Ecto neural progenitor cell (in vitro differentiated cells): ENCODE measurements around the gene CD58.
"Not testable (repeated sequence)": the region's sequence is repeated elsewhere in the genome, so short reads cannot be mapped to it uniquely, and the experiment has no call there.

Experiments
- DNase-seq: peaks from one replicate; pipeline ENCODE4 v3.0.0-alpha.2; 2018; ENCODE audit warnings: low spot score

Gene CD58

DNA sequence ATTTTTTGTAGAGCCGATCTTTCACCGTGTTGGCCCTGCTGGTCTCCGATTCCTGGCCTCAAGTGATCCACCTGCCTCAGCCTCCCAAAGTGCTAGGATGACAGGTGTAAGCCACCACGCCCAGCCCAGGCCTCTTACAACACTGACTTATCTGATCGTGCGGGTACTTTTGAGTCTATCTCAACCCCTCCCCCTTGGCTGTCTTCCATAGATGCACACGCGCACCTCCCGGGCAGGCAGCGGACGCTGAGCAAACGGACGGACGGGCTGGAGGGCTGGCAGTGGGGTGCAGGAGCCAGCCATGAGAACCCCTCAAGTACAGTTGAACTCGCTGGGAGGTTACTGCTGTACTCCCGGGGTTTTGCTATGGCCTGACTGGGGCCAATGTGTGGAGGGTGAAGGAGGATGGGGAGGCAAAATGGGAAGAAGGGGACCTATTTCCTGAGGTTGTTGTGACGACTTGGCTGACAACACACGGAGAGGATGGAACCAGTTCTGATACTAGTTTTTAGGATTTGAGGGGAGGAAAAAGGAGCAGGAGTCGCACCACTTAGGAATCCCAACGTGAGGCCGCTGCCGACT is 959 bp downstream of the CD58 start:
- no peak for DNase-seq

DNA sequence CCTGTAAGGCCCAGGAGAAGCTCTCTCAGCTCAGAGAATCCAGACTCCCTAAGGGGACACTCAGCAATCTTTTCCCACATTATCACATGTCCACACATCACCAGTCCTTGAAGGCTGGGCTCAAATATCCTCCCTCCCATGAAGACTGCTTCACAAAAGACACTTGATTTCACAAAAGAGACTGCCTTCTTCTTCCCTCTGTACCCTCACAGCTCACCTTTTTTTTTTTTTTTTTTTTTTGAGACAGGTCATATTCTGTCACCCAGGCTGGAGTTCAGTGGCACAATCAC is 1.5 kb downstream of the CD58 start:
- DNase-seq: no peak

GRCh38 chr1:116568662-116569380 is 2.0 kb downstream of the CD58 start:
- DNase-seq: no peak

- no peak for DNase-seq
These were observed 2.8 kb downstream of the CD58 start for GRCh38 chr1:116567790-116568661.

DNA sequence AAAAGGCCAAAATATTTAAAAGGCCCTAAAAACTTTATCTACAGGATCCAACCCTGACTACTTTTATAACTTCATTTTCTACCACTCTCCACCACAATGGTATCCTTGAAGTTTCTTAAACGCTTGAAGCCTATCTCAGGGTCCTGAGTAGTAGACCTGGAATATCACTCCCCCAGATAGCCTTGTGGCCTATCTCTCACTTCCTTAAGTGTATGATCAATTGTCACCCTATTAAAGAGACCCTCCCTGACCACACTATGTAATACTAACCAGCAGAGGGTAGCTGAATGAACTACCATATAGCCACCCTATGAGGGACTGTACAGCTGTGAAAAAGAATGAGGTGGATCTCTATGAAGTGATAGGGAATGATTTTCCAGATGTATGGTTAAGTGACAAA is 5.6 kb downstream of the CD58 start:
- DNase-seq: no peak

DNA sequence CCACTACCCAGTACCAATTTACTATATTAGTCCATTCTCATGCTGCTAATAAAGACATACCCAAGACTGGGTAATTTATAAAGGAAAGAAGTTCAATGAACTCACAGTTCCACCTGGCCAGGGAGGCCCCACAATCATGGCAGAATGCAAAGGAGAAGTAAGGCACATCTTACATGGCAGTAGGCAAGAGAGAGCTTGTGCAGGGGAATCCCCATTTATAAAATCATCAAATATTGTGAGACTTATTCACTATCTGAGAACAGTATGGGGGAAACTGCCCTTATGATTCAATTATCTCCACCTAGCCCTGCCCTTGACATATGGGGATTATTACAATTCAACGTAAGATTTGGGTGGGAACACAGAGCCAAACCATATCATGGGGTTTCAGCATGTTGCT is 6.4 kb downstream of the CD58 start:
- DNase-seq: no peak

GRCh38 chr1:116562465-116562864 is 8.4 kb downstream of the CD58 start:
- DNase-seq: not testable (repeated sequence)

GRCh38 chr1:116561563-116561962 is 9.3 kb downstream of the CD58 start:
- no peak for DNase-seq

GRCh38 chr1:116560704-116561490 is 9.9 kb downstream of the CD58 start:
- DNase-seq: no peak

- DNase-seq: no peak
These were observed 11.5 kb downstream of the CD58 start for GRCh38 chr1:116559304-116559761.

- no peak for DNase-seq
These were observed 12.3 kb downstream of the CD58 start for GRCh38 chr1:116558571-116558970.

- no peak for DNase-seq
These were observed 12.7 kb downstream of the CD58 start for GRCh38 chr1:116558140-116558549.

DNA sequence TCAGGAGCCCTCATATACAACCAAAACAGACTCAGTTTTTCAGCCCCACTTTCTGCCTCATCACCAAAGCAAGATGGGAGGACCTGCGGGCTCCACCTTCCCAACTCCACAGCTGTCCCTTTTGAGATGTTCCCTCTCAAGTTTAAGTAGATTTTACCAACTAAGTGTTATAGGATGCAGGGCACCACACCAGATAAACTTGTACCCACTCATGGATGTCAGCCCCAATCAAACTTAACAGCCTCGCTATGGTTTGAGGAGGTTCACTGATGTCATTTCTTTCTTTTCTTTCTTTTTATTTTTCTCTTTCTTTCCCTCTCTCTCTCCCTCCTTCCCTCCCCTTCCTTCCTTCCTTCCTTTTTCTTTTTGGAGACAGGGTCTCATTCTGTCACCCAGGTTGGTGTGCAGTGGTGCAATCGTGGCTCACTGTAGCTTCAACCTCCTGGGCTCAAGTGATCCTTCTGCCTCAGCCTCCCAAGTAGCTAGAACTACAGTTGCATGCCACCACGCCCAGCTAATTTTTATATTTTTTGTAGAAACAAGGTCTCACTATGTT is 13.4 kb downstream of the CD58 start:
- no peak for DNase-seq

- no peak for DNase-seq
These were observed 14.4 kb downstream of the CD58 start for GRCh38 chr1:116556289-116557006.

DNA sequence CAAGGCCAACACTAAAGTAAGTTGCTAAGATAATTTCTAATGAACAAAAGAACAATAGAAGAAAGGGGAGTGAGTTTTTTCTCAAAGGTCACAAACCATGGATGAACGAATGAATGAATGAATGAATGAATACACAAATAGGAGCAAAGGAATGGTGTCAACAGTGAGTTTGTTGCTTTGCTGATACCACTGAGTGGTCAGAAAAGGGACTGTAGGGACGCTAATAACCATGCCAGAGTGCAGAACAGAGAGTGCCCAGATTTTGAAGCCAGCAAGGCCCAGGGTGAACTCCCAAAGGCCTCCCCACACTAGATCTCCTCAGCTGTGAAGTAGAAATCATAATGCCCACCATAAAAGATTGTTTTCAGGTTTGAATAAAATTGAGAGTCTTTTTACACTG is 15.9 kb downstream of the CD58 start:
- DNase-seq: no peak

DNA sequence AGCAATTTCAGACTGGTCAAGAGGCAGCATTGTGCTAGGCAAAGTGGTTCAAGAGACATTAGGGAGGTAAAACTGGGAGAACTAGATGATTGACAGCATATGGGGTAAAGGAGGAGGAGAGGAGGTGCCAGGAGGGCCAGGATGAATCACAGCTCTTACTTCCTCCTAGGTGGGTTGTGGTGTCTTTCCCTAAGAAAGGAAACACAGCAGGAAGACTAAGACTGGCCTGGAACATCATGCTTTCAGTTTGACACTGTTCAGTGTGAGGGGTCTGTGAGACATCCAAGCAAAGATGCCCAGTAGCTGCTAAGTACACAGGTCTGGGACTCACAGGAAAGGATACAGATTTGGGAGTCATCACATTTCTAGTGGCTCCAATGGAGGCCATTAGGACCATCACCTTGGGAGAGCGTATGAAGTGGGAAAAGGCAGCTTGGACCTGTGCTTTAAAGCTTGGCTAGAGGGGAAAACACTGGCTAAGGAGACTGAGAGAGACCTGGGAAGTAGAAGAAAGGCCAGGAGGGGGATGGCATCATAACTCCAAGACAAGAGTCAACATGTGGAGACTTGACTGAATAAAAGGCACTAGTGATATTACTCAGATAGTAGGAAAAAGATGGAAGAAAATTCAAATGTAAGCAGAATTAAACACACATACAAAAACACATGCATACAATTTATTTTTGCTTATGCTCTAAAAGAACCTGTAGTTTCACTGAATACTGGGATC is 17.3 kb downstream of the CD58 start:
- DNase-seq: no peak

DNA sequence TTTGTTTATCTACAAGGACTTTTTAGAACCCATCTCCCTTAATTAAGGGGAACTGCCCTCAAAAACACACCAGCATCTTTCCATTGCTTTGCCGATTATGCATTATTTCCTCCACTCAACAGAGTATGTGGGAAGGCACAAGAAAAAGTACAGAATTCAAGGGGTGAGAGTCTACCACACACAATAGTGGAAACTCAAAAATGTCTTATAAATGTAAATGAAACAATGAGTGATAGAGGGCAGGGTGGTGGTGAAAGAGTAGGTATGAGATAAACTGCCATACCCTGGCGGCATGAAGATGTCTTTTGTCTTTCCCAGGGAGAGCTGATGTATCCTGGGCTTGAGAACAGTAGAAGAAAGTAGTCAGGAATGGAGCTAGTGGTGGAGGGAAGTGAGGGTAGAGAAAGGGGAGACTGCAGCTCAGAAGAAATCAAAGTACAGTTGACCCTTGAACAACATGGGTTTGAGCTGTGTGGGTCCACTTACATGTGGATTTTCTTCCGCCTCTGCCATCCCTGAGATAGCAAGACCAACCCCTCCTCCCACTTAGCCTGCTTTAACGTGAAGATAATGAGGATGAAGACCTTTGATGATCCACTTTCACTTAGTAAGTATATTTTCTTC is 24.4 kb downstream of the CD58 start:
- DNase-seq: no peak

GRCh38 chr1:116545359-116545705 is 25.5 kb downstream of the CD58 start:
- no peak for DNase-seq

DNA sequence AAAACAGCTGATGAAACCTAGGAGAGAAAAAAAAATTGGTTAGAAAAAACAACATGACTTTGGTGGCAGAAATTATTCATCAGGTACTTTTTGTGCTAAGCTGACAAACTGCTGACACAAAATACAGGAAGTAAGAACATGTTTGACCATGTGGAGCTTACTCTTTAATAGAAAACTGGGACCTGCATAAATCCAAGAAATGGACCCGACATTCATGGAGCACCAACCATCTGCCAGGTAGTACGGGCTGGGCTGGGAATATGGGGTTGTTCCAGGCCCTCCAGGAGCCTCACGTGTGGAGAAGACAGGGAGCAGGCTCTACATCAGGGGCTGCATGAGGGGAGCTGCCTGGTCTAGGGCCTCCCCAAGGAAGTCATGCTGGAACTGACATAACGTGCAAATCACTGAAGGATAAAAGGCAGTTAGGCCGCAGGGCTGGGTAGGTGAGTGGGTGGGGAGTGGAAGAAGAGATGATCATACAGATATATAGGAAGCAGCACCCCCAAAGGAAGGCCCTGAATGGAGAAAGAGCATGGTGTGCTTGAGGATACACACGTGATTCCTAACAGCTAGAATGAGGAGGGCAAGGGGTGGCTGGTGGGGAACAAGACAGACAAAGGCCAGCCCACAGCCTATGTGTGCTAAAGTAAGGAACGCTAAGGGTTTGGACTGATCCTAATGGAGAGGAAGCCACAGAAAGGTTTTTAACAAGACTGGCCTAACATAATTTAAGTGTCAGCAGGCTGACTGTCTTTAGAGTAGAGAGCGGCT is 26.1 kb downstream of the CD58 start:
- DNase-seq: no peak

GRCh38 chr1:116540088-116540487 is 30.7 kb downstream of the CD58 start:
- no peak for DNase-seq
